Endothelial cell of umbilical vein (primary cell): Measurements from ENCODE around the gene GJB3.

Experiments used
- EZH2 ChIP-seq: IDR thresholded peaks from 2 replicates; pipeline ENCODE4 v1.6.1; 2012; ENCODE audit warnings: borderline replicate concordance, low read depth, mild to moderate bottlenecking, moderate library complexity, low read length, inconsistent platforms; ENCODE audit not compliant: severe bottlenecking
- FOS ChIP-seq: IDR thresholded peaks from 2 replicates; pipeline ENCODE4 v1.6.1; 2011; ENCODE audit warnings: mild to moderate bottlenecking, low read length, moderate library complexity, borderline replicate concordance; ENCODE audit not compliant: insufficient read depth
- GATA2 ChIP-seq: IDR thresholded peaks from 2 replicates; pipeline ENCODE4 v1.7.0; 2011; ENCODE audit warnings: low read depth, mild to moderate bottlenecking, moderate library complexity, mixed read lengths, low read length; ENCODE audit not compliant: insufficient read length, insufficient read depth
- JUN ChIP-seq: IDR thresholded peaks from 2 replicates; pipeline ENCODE4 v1.6.1; 2011; ENCODE audit warnings: borderline replicate concordance, low read depth; ENCODE audit not compliant: insufficient read length, insufficient read depth
- POLR2A ChIP-seq: IDR thresholded peaks from 2 replicates; pipeline ENCODE4 v1.6.1; 2012; ENCODE audit warnings: low read depth, mild to moderate bottlenecking, control low read depth, low read length
- POLR2AphosphoS5 ChIP-seq: IDR thresholded peaks from 2 replicates; pipeline ENCODE4 v1.6.1; 2012; ENCODE audit warnings: low read depth, mild to moderate bottlenecking, control low read depth, low read length, moderate library complexity; ENCODE audit not compliant: insufficient read depth
- TF ChIP-seq, protein P1 (sequence below), 2 donors: IDR thresholded peaks; 1 replicate in 1 of 2; 2 replicates in 1 of 2; pipeline ENCODE4 v1.5.1; 2011; ENCODE audit warnings: low read length in 2 of 2, mild to moderate bottlenecking in 2 of 2, moderate library complexity in 2 of 2, control low read depth in 1 of 2, inconsistent platforms in 1 of 2, low read depth in 1 of 2; ENCODE audit not compliant: insufficient read depth in 1 of 2; ENCODE audit errors: extremely low read depth in 1 of 2

DNA sequence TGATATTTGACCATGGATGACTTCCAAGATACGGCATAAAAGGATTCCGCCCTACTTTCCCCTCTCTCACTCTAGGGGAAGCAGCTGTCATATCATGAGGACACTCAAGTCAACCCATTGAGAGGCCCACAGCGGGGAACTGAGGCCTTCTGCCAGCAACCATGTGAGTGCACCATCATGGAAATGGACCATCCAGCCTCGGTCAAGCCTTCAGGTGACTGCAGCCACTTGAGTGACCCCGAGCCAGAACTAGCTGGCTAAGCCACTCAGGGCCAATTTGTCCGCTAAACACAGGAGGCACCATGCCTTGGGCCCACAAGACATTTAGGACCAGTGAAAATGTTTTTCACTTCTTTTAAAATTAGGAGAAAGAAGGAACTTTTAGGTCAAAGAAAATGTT, 37.2 kb upstream of the GJB3 start:
- TF ChIP-seq POLR2A = no peak
- no peak for TF ChIP-seq POLR2AphosphoS5
- TF ChIP-seq, protein P1, sequence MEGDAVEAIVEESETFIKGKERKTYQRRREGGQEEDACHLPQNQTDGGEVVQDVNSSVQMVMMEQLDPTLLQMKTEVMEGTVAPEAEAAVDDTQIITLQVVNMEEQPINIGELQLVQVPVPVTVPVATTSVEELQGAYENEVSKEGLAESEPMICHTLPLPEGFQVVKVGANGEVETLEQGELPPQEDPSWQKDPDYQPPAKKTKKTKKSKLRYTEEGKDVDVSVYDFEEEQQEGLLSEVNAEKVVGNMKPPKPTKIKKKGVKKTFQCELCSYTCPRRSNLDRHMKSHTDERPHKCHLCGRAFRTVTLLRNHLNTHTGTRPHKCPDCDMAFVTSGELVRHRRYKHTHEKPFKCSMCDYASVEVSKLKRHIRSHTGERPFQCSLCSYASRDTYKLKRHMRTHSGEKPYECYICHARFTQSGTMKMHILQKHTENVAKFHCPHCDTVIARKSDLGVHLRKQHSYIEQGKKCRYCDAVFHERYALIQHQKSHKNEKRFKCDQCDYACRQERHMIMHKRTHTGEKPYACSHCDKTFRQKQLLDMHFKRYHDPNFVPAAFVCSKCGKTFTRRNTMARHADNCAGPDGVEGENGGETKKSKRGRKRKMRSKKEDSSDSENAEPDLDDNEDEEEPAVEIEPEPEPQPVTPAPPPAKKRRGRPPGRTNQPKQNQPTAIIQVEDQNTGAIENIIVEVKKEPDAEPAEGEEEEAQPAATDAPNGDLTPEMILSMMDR (IDR thresholded peaks at IDR 0.05; ENCODE audit: extremely low read depth in 1 of 2, insufficient read depth in 1 of 2, low read depth in 1 of 2, low read length in 2 of 2) = no peak
- no peak for TF ChIP-seq EZH2
- no peak for TF ChIP-seq JUN
- no peak for TF ChIP-seq FOS
- TF ChIP-seq GATA2 = no peak
